GM21367 (cell line): ENCODE measurements around the gene CACNG7.

Experiments used
- ATAC-seq: cut with Tn5 transposase; IDR thresholded peaks from one replicate; pipeline ENCODE4 v1.9.1; 2021; ENCODE audit not compliant: unreplicated experiment

The CACNG7 gene

DNA sequence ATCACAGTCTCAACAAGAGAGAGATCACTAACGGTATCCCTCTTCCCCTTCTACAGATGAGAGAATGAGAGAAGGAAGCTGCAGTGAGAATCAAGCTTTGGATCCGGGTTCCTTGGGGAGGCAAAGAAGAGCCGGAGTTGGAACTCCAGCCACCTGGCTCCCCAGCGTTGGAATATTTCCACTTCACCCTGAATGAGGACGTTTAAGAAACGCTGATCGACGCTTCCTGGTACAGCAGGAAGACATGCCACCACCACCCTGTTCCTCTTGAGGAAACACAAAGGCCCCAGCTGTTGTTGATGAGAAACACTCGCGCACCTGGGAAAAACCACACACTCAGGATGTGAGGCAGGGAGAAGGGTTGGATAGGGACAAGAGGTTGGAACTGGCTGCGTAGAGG is 42.4 kb downstream of the CACNG7 start:
- ATAC-seq = no peak

DNA sequence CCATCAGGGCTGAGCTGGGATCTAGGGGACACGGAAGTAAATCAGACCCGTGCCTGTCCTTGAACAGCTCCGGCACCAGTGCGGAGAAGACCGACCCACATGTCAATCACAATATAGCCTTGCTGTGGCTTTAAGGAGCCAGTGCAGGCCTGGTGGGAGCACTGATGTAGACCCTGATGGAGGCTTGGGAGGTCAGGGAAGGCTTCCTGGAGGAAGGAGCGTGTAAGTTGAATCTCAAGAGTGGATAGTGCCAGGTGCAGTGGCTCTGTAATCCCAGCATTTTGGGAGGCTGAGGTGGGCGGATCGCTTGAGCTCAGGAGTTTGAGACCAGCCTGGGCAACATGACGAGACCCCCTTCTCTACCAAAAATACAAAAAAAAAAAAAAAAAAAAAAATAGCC is 42.9 kb downstream of the CACNG7 start:
- ATAC-seq = no peak

DNA sequence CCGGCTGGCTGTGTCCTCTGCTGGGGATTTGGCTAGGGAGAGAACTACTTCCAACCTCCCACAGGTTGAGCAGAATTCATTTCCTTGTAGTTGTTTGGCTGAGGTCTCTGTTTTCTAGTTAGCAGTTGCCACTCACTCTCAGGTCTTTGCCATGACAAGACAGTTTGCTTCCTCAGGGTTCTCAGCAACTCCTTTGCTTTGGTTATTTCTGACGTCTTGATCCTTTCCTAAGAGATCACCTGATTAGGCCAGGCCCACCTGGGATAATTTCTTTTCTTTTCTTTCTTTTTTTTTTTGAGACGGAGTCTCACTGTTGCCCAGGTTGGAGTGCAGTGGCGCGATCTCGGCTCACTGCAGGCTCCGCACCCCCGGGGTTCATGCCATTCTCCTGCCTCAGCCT is 44.3 kb downstream of the CACNG7 start:
- no peak for ATAC-seq

DNA sequence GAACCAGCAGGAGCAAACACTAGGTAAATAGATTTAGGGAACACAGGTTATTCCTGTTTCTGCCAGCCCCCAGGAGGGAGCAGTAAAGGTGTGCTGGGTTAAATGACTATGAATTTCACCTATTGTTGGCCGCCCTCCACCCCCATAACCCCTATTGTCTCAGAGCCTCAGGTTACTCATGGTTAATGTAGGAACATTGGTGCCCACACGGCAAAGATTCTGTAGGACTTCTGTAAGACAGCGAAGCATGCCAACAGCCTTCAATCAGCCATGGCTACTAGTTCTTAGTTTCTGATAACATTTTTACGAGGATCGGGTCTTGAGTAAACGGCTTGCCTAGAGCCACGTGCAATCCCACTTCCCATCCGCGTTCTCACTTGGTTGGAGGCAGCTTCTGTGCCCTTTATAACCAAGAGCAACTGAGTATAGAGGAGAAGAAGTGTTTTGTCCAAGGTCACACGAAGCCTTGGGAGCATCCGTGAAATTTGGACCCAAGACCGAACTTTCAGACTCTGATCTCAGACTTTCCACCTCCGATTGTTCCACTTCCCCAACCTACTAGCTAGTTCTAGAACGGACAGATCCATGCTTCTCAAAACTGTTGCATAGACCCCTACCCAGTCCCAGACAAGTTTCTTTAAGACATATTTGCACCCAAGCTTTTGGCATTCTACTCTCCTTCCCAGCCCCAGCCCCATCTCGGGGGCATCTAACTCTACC is 48.5 kb downstream of the CACNG7 start:
- ATAC-seq = no peak

DNA sequence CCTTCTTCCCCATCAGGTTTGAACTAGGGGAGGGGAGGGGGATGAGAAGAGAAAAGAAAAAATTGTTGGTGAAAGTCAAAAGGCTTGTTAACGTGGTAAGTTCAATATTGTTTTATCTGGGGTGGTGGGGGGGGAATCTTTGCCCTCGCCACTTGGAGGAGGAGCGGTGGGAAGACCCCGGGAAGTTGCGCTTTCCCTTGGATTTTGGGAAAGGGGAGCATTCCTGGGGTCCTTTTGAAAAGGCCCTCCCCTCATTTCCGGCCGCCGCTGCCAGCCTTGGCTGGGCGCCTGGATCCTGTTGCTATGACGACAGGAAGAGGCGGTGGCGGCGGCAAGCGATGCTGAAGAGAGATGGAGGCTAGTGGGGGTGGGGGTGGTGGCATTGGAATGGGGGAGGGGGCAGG is 49.1 kb downstream of the CACNG7 start:
- ATAC-seq = no peak

DNA sequence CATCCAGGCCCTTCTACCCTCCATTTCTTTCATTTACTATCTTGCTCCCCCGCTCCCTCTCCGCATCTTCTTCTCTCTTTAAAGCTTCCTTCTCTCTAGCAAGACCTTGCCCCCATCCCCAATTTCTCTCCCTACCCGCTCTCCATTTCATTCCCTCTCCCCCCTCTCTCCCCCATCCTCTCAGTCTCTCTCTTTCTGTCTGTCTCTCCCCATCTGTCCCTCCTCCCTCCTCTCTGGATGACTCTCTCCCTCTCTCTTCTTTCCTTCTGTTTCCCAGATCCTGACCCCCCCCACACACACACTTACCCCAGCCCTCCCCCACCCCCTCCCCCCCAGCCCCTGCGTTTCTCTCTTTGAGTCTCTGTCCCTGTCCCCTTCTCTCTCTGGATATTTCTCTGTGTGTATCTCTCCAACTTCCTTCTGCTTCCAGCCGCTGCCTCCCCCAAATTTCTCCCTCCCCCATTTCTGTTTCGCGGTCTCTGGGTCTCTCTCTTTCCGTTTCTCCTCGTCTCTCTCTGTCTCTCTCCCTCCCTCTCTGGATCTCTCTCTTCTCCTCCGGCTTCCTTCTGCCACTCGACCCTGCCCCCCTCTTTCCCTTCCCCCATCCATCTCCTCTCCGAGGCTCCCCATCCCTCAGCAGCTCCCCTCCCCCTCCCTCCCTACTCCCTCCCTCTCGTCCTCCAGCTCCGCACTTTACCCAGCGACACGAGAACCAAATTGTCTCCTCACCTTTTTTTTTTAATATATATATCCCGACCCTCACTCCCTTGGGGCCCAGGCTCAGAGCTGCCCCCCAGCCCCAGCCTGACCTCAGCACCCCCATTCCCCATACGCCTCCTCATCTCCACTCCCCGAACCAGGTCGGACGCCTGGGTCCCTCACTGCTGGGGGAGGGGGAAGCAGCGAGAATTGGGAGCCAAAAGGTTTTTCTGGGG is 50.0 kb downstream of the CACNG7 start:
- no peak for ATAC-seq

DNA sequence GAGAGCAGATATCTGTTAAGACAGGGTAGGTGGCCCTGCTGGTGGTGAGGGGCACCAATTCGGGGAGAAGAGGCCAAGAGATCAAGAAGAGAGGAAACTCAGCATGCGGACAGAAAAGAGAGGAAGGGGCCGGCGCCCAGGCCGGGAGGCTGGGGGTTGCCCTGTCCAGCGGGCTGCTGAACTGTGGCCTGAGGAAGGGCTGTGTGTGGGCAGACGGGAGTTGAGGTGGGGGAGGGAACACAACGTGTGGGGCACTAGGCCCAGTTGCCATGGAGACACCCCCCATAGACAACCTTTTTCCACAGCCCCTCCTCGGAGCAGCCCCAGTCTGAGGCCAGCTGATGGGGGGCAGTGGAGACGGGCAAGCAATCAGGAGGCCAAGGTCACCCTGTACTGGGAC is 51.1 kb downstream of the CACNG7 start:
- ATAC-seq = no peak

DNA sequence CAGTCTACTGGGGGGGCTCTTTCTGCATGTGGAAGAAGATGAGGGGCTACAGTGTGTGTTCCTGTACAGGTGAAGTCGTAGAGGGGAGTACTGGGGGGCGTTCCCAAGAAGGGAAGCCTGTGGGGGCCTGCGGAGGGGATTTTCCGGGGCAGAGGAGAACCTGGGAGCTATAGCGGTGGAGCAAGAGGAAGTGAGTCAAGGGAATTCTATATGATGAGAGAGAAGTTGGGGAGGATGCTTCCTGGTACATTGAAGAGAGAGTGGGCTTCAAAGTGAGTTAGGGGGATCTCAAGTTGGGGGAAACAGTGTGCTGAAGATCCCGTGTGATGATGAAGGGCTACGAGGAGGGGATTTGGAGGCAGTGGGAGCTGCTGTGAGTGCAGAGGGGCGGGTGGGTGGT is 51.8 kb downstream of the CACNG7 start:
- no peak for ATAC-seq

DNA sequence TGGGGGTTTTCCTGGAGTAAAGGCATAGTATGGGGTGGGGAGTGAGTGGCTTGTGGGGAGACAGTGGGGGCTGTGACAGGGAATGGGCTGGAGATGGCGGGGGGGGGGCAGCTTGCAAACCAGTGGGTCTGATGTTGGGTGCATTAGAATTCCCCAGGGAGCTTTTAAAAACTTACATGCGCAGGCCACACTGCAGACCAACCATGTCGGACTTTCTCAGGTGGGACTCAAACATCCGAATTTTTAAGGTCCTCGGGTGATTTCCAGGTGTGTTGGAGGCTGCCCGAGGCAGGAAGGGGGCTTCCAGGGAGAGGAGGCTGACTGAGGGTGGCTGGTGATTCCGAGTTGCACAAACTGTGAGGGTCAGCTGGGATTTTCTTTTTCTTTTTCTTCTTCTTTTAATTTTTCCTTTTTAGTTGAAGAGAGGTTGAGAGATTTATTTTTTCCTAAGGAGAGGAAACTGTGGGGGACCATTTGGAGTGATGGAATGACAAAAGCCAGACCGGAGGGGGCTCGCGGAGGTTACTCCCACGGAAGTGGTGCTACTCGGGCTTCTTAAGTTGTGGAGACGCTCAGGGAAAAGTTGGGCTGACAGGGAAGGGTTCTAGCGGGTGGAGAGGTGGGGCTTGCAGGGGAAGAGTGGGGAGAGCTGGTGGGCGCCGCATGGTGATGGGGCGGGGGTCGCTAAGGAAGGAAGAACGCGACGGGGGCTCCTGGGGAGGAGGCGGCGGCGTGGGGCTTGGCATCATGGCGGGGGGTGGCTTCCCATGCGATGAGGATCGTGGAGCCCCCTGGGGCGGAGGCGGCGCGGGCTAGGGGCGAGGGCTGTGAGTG is 52.7 kb downstream of the CACNG7 start:
- no peak for ATAC-seq

DNA sequence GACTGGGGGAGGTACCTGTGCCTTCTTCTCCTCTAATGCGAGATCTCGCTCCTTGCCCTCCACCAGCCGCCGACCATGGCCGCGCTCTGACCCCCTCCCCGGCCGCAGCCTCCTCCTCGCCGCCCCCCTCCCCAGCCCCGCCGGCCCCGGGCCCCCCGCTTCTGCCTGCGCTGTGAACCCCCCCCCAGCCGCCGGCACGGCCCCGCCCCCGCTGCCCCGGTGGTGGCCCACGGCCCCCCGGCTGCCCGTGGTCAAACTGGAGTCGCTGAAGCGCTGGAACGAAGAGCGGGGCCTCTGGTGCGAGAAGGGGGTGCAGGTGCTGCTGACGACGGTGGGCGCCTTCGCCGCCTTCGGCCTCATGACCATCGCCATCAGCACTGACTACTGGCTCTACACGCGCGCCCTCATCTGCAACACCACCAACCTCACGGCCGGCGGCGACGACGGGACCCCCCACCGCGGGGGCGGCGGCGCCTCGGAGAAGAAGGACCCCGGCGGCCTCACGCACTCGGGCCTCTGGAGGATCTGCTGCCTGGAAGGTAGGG is 53.9 kb downstream of the CACNG7 start, which contains the start of gene CACNG8:
Gene CACNG8, plus strand, starts transcription at position 51 of the 545 bp plus-strand sequence.
- ATAC-seq = no peak

DNA sequence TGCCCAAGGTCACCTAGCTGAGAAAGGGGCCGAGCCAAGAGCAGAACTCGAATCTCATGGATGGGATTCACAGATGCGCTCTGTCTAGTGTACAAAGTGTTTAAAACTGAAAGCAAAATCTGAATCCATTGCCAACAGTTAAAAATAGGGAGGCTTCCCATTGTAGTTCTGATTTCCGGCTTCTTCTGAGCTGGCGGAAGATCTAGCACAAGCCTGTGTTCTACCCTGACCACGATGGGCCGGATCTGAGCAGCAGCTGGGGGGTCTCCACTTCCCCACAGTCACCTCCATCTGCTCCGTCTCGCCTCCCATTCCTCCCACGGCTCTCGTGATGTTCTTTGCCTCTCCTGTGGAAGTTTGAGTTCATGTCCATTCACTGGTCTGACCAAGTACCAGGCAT is 56.0 kb downstream of the CACNG7 start:
- no peak for ATAC-seq

DNA sequence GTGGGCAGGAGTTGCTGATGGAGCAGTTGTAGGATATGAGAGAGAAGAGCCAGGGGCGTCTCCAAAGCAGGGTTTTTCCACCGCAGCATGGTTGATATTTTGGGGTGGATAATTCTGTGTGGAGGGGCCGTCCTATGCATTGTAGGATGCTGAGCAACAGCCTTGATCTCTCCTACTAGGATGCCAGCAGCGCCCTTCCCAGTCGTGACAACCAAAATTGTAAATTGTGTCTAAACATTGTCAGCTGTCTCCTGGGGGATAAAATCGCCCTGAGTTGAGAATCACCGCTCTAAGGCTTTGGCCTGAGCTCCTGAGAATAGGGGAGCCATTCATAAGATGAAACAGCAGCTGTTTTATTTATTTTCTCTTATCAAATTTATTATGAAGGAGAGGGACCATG is 57.9 kb downstream of the CACNG7 start:
- no peak for ATAC-seq

DNA sequence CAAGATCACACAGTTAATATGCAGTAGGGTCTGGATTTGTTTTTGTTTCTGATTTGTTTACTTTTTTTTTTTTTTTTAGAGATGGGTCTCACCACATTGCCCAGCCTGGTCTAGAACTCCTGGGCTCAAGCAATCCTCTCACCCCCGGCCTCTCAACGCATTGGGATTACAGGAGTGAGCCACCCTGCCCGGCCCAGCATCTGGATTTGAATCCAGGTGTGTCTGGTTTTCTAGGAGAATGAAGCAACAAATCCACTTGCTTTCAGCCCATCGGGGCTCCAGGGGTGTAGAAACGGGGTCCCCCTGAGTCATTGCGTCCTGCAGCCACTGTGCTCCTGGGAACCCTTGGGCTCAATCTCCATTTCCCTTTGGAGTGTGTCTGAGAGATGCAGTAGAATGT is 60.3 kb downstream of the CACNG7 start:
- ATAC-seq = no peak

DNA sequence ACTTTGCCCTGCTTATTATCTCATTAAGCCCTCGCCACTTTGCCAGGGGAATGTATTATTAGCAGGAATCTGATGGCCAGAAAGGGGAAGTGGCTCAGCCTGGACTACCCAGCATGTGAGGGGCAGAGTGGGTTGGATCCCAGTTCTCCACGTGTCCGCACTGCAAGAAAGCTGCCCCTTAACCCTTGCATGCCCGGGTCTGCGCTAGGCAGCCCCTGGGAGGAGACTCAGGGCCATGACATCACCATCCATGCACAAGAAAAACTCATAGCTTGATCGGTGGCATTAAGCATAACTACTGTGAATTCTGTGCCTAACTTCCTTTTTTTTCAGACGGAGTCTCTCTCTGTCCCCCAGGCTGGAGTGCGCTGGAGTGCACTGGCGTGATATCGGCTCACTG is 62.6 kb downstream of the CACNG7 start:
- ATAC-seq = no peak

DNA sequence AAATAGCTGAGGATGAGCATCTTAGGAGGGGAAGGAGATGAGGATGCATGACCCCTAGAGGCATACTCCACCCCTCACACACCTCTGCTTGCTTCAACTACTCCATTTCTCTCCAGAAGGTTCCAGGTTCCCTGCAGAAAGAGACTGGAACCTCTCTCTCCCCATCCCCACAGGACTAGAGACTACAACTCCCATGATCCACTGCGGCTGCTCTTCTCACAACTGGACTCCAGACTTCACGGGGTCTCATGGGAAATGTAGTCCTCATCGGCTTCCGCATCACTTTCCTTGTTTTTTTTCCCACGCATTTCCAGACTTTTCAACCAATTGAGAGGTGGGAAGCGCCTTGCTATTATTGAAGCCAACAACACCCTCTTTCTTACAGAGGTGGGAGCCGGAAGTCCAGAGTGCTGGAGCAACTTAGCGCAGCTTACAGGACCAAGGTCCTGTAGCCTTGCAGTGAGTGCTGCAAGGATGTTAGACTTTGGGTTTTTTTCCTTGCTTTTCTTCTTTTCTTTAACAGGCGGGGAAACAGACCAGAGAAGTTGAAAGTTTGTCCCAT is 68.4 kb downstream of the CACNG7 start:
- no peak for ATAC-seq

DNA sequence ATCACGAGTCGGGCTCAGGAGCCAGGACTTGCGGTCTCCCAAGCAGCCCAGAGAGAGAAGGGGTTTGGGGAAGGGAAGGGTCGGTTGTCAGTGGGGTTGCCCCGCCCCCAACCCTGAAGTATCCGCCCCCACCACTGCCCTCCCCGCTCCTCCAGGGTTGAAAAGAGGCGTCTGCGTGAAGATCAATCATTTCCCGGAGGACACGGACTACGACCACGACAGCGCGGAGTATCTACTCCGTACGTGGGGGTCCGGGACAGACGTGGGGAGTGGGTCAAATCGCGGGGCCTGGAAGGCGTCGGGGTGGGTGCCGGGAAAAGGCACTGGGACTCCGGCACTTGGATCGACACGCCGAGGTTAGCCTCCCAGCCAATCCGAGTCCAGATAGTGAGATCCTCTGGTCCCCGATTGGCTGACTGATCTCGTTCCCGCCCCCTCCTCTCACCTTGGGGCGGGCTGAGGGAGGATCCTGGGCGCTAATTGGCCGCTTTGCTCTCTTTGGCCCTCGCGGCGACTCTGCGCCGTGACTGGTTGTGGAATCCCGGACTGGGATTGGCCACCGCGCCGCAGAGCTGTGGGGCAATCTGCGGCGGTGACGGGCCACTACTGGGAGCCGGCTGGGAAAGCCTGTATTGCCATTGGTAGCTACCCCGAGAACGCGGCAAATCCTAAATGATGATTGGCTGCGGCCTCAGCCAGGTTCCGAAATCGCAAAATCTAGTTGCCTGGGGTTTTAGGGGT is 69.1 kb downstream of the CACNG7 start:
- ATAC-seq = no peak

DNA sequence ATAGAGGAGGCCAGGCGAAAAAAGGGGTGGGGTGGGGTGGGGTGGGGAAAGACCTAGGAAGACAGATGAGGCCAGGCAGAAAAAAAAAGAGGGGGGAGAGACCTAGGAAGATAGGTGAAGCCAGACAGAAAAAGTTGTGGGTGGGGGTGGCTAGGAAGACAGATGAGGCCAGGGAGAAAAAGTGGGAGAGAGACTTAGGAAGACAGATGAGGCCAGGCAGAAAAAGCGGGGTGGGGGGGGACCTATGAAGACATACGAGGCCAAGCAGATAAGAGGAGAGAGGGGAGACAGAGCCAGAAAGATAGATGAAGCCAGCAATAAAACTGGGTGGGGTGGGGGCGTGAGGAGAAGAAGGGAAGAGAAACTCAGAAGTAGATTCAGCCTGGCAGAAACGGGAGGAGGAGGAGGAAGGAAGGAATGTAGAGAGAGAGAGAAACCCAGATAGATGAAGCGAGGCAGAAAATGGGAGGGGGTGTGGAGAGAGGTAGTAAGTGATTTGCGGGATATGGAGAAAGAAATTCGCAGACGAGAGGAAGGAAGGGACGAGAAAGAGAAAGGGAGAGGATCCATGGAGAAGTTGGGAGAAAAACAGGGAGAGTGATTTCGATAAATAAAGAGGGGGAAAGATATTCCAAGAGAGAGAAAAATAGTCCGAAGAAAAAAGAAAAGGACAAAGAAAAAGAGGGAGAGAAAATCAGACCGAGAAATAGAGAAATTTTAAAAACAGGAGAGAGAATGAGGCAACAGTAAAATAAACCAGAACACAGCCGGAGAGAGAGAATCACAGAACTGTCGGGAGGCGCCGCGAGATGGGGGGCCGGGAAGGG is 70.1 kb downstream of the CACNG7 start:
- no peak for ATAC-seq

DNA sequence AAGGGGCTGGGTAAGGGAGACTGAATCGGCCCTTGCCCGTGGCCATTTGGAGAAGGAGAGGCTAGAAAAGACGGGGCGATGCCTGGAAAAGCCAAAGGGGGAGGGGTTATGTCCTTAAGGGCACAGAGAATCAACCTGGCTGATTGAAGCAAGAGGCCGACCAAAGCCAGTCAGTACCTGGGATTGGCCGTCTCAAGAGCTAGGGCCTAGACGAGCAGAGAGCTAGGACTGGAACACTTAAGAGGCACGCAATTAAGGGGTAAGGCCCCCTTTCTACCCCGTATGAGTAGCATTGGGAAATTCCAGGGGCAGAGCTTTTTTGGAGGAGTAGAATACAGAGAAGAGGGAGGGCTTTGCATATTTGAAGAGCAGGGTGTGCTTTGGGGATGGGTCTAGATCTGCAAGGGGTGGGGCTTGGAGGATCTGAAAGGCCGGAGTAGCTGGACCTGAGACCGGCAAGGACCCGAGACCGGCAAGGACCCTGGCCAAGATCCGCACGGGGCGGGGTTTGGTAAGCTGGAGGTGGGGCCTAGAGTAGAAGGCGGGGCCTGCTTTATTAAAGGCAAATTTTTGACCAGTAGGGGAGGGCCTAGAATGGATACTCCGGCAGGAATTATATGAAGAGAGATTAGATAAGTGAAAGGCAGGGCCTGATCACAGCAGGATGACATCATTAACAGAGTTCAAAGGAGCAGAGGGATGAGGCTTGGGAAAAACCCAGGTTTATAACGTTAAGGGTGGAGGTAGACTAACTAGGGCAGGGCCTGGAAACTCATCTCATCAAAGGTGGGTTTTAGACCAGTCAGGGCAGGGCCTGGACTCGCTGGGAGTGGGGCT is 71.7 kb downstream of the CACNG7 start:
- ATAC-seq = no peak
